ENCODE results near the gene ELAC2.

DNA sequence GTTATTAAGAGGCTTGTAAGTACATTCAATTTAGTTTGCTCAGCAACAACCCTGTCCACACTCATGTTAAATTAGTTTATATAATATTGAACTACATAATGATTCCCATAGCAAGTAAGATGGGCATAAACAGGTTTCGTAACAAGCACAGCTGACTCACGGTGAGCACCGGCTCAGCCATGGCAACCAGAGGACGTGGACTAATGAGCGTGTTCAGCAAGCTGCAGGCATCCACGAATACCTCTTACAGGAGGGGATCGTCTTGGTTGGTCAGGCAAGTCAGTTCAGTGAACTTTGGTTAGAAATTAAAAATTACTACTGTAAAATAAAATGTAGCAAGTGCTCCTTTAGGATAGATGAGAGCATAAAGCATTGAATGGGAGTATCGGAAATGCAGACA, 58.4 kb downstream of the ELAC2 start:
- TF ChIP-seq MAFK (IDR thresholded peaks at IDR 0.05; ENCODE audit: low read depth, low read length) (no peak), POU5F1 (IDR thresholded peaks at IDR 0.05; ENCODE audit: low read depth, low read length) (no peak), SP1 (IDR thresholded peaks at IDR 0.05; ENCODE audit: low read depth, low read length) (no peak), JUN (IDR thresholded peaks at IDR 0.05; ENCODE audit: low read depth, low read length) (no peak), NANOG (IDR thresholded peaks at IDR 0.05; ENCODE audit: insufficient read depth, low read depth, low read length, poor library complexity, severe bottlenecking) (no peak)
- TF ChIP-seq, protein P1, sequence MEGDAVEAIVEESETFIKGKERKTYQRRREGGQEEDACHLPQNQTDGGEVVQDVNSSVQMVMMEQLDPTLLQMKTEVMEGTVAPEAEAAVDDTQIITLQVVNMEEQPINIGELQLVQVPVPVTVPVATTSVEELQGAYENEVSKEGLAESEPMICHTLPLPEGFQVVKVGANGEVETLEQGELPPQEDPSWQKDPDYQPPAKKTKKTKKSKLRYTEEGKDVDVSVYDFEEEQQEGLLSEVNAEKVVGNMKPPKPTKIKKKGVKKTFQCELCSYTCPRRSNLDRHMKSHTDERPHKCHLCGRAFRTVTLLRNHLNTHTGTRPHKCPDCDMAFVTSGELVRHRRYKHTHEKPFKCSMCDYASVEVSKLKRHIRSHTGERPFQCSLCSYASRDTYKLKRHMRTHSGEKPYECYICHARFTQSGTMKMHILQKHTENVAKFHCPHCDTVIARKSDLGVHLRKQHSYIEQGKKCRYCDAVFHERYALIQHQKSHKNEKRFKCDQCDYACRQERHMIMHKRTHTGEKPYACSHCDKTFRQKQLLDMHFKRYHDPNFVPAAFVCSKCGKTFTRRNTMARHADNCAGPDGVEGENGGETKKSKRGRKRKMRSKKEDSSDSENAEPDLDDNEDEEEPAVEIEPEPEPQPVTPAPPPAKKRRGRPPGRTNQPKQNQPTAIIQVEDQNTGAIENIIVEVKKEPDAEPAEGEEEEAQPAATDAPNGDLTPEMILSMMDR (IDR thresholded peaks at IDR 0.05; ENCODE audit: control extremely low read depth in 1 of 3, insufficient read depth in 1 of 3, low read depth in 1 of 3, low read length in 3 of 3) = no peak

Data from H1 (cell line).